Smooth muscle cell of the pulmonary artery (primary cell): ENCODE measurements around the gene LPP. TPM values are rescaled to one million over a fixed set of nuclear protein-coding genes. Genes with fewer than 3 reads are reported as not detected.

Experiments
- total RNA-seq: library from RNA; depleted of rRNA; stranded (reverse); fragments of >200 nt; gene quantifications from 2 replicates; pipeline ENCODE4 v1.2.3, GENCODE V29; 2014

Gene LPP, protein sequence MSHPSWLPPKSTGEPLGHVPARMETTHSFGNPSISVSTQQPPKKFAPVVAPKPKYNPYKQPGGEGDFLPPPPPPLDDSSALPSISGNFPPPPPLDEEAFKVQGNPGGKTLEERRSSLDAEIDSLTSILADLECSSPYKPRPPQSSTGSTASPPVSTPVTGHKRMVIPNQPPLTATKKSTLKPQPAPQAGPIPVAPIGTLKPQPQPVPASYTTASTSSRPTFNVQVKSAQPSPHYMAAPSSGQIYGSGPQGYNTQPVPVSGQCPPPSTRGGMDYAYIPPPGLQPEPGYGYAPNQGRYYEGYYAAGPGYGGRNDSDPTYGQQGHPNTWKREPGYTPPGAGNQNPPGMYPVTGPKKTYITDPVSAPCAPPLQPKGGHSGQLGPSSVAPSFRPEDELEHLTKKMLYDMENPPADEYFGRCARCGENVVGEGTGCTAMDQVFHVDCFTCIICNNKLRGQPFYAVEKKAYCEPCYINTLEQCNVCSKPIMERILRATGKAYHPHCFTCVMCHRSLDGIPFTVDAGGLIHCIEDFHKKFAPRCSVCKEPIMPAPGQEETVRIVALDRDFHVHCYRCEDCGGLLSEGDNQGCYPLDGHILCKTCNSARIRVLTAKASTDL
- total RNA-seq, result 102 and 130 TPM in 2 replicates

DNA sequence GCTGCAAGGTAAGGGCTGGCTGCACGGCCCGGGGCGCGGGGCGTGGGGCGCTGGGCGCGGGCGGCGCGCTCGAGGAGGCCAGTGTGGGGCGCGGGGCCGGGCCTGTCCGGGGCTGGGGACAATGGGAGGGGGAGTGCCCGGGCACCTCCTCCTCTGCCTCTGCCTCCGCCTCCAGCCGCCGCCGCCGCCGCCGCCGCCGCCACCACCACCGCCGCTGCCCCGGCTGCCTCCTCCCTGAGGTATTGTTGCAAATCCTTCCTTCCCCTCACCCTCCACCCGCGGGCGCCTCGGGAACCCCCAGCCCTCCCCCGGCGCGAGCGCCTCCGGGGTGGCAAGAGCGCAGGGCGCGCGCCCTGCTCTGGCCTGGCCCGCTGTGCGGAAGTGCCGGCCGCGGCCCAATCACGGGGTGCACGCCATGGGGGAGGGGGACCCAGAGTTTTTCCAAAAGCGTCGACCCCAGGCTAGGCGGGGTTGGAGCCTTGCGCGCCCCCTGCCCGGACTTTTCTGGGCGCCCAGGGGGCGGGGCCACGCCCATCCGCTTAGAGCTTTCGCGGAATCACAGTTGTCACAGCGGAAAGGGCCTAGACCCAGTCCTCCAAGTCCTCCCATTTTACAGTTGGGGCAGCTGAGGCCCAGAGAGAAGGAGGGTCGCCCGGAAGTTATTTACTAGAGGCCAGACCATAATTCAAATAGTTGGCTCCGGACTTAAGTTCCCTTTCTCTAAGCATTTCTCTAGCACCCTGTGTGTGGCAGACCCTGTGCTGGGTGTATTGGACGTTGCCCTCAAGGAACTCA lies at the start of gene LPP:
Gene LPP (plus strand): TSS at position 144 of the 795 bp plus-strand sequence. CDS start 251,964 bp downstream, outside the sequence.

